Tibial nerve (tissue), 4 donors: ENCODE measurements around the gene AGPAT1.

ENCODE experiments used
- CTCF ChIP-seq, 5 experiments: fragments of 200-600 bp in 3 of 5; fragments of 450-650 bp in 2 of 5; sonication (generic) in 3 of 5; IDR thresholded peaks; one replicate each; pipeline ENCODE4 v1.5.1; 2016 to 2019; ENCODE audit warnings: antibody characterized with exemption in 5 of 5, mild to moderate bottlenecking in 3 of 5, moderate library complexity in 2 of 5
- EP300 ChIP-seq, 2 donors: sonication (generic); formaldehyde crosslinking; IDR thresholded peaks; one replicate each; pipeline ENCODE4 v1.6.1; 2017; ENCODE audit warnings: antibody characterized with exemption in 2 of 2, mild to moderate bottlenecking in 1 of 2
- POLR2A ChIP-seq, 2 donors: fragments of 450-650 bp; IDR thresholded peaks; one replicate each; pipeline ENCODE4 v1.6.1; 2017; ENCODE audit warnings: antibody characterized with exemption in 2 of 2, mild to moderate bottlenecking in 2 of 2, moderate library complexity in 2 of 2

GRCh38 chr6:32146287-32146686 is 29.6 kb downstream of the AGPAT1 start:
- TF ChIP-seq CTCF (IDR thresholded peaks at IDR 0.05) (no peak), POLR2A (IDR thresholded peaks at IDR 0.05) (no peak), EP300 (IDR thresholded peaks at IDR 0.05) (no peak)
